Transverse colon (tissue), 4 donors: ENCODE data around the gene FAM13C. TPM values are rescaled to one million over a fixed set of nuclear protein-coding genes. Genes with fewer than 3 reads are reported as not detected.
"Not testable (repeated sequence)": the region's sequence is repeated elsewhere in the genome, so short reads cannot be mapped to it uniquely, and the experiment has no call there.

Experiments
- DNase-seq: peaks from one replicate; pipeline ENCODE4 v3.0.0-alpha.2; 2019
- H3K27ac ChIP-seq, 4 donors: fragments of 200-600 bp; sonication (generic); 2 replicates each; pipeline ENCODE4 v1.5.1; 2016 to 2018; ENCODE audit warnings: inconsistent platforms in 4 of 4
- H3K27me3 ChIP-seq: fragments of 200-600 bp; sonication (generic); 2 replicates; pipeline ENCODE4 v1.5.1; 2017; ENCODE audit warnings: inconsistent platforms
- H3K36me3 ChIP-seq, 4 donors: fragments of 200-600 bp; sonication (generic); 2 replicates each; pipeline ENCODE4 v1.5.1; 2017 to 2019; ENCODE audit warnings: inconsistent platforms in 4 of 4
- H3K4me1 ChIP-seq, 4 donors: fragments of 200-600 bp; sonication (generic); 2 replicates each; pipeline ENCODE4 v1.5.1; 2017 to 2020; ENCODE audit warnings: inconsistent platforms in 4 of 4
- H3K4me3 ChIP-seq, 4 donors: fragments of 200-600 bp; sonication (generic); 1 replicate in 1 of 4; 2 replicates in 3 of 4; pipeline versions ENCODE4 v1.5.1 to v1.6.1; 2017 to 2019; ENCODE audit warnings: inconsistent platforms in 4 of 4
- H3K9me3 ChIP-seq, 2 donors: fragments of 200-600 bp; sonication (generic); 2 replicates each; pipeline ENCODE4 v1.5.1; 2017 to 2019; ENCODE audit warnings: inconsistent platforms in 2 of 2
- CTCF ChIP-seq, 5 experiments: fragments of 200-600 bp in 3 of 5; fragments of 450-650 bp in 2 of 5; sonication (generic) in 3 of 5; IDR thresholded peaks; 1 replicate in 2 of 5; 2 replicates in 3 of 5; pipeline ENCODE4 v1.5.1; 2016 to 2017; ENCODE audit warnings: antibody characterized with exemption in 5 of 5, inconsistent platforms in 3 of 5, mild to moderate bottlenecking in 2 of 5, moderate library complexity in 1 of 5
- EP300 ChIP-seq: sonication (generic); formaldehyde crosslinking; IDR thresholded peaks from one replicate; pipeline ENCODE4 v1.6.1; 2017; ENCODE audit warnings: antibody characterized with exemption, low read depth
- POLR2A ChIP-seq: fragments of 450-650 bp; IDR thresholded peaks from one replicate; pipeline ENCODE4 v1.6.1; 2016; ENCODE audit warnings: antibody characterized with exemption, mild to moderate bottlenecking, moderate library complexity
- POLR2AphosphoS5 ChIP-seq, 3 donors: sonication (generic); formaldehyde crosslinking; IDR thresholded peaks; one replicate each; pipeline ENCODE4 v1.6.1; 2016; ENCODE audit warnings: antibody characterized with exemption in 3 of 3
- WGBS, 2 donors: methylation state at CpG; one replicate each; pipeline ENCODE4 v1.1.5; 2018; ENCODE audit warnings: low coverage in 1 of 2; 5-methylcytosine and 5-hydroxymethylcytosine counted together
- in situ Hi-C, 4 donors: fragments of 200-750 bp; cut with MboI; loops; one replicate each; pipeline versions ENCODE4 v1.15.0 to v1.15.1; 2017; ENCODE audit warnings: low sequenced_read_pairs in 3 of 4, low pct_ligation_motif_present in 1 of 4, low pct_unique_long_range_greater_than_20kb in 1 of 4
- intact Hi-C: fragments of 100-400 bp; cut with DNase I; formaldehyde crosslinking; loops from one replicate; pipeline ENCODE4 v1.15.1; 2023; ENCODE audit warnings: low total_unique reads
- total RNA-seq, 4 donors: library from RNA; depleted of rRNA; stranded (reverse); fragments of >200 nt; gene quantifications; one replicate each; pipeline ENCODE4 v1.1.0, GENCODE V29; 2016

The FAM13C gene
- total RNA-seq, 4 donors from 2014 or later = 5.6 to 9.7 (median 6.1) TPM

- WGBS, 2 donors = 87 to 91% methylated on average over 3 of the region's 3 CpGs
- H3K9me3 ChIP-seq = no peaks in the 10 kb centered on the region
- no peaks in the 10 kb centered on the region for H3K27me3 ChIP-seq
- DNase-seq = no peak
- H3K4me3 ChIP-seq = no peak overlapping the region
- H3K4me1 ChIP-seq = no peaks in the 10 kb centered on the region
- no peaks in the 10 kb centered on the region for H3K36me3 ChIP-seq
- in situ Hi-C loops (loop anchor here (10.0 to 25.0 kb wide), 8 partner anchors 344 to 794 kb away; no protein-coding TSS in a partner anchor), intact Hi-C loops (loop anchor here (10.0 kb wide), 1 partner anchor 382 kb away; no protein-coding TSS in a partner anchor)
- no peak overlapping the region for H3K27ac ChIP-seq
- TF ChIP-seq EP300 (no peak), POLR2A (no peak), POLR2AphosphoS5 (IDR thresholded peaks at IDR 0.05) (no peak), CTCF (IDR thresholded peaks at IDR 0.05) (no peak)
Observed at GRCh38 chr10:59242991-59243390, 119.4 kb downstream of the FAM13C start.

- WGBS, 2 donors = 92% methylated on average over 1 of the region's 1 CpG; no CpG with 5 or more reads in 1 of the 2 donors
- no peak for DNase-seq
- no peak overlapping the region for H3K4me3 ChIP-seq
- no peak for TF ChIP-seq POLR2AphosphoS5 (IDR thresholded peaks at IDR 0.05)
- TF ChIP-seq POLR2A = no peak
- TF ChIP-seq CTCF (IDR thresholded peaks at IDR 0.05) = no peak
- no peak for TF ChIP-seq EP300
- H3K27ac ChIP-seq = no peak overlapping the region
- in situ Hi-C loops (loop anchor here (10.0 to 25.0 kb wide), 8 partner anchors 345 to 795 kb away; no protein-coding TSS in a partner anchor), intact Hi-C loops (loop anchor here (10.0 kb wide), 1 partner anchor 383 kb away; no protein-coding TSS in a partner anchor)
- H3K4me1 ChIP-seq = no peaks in the 10 kb centered on the region
- no peaks in the 10 kb centered on the region for H3K9me3 ChIP-seq
- H3K27me3 ChIP-seq = no peaks in the 10 kb centered on the region
- H3K36me3 ChIP-seq = no peaks in the 10 kb centered on the region
Observed at GRCh38 chr10:59242057-59242456, 120.3 kb downstream of the FAM13C start.

- TF ChIP-seq EP300 (no peak), POLR2AphosphoS5 (IDR thresholded peaks at IDR 0.05) (peak in 2 of 3 donors; percentile 77 to 82), CTCF (IDR thresholded peaks at IDR 0.05) (peak; percentile 63 to 83 (median 67))
- H3K27me3 ChIP-seq = no peaks in the 10 kb centered on the region
- no peak overlapping the region for H3K27ac ChIP-seq
- intact Hi-C loops (loop anchor here (10.0 kb wide), 1 partner anchor 384 kb away; no protein-coding TSS in a partner anchor), in situ Hi-C loops (loop anchor here (10.0 to 25.0 kb wide), 8 partner anchors 347 to 797 kb away; no protein-coding TSS in a partner anchor)
- H3K4me1 ChIP-seq = no peaks in the 10 kb centered on the region
- no peak overlapping the region for H3K4me3 ChIP-seq
- WGBS, 2 donors = 18 to 27% methylated on average over 2 of the region's 2 CpGs
- no peaks in the 10 kb centered on the region for H3K36me3 ChIP-seq
- no peaks in the 10 kb centered on the region for H3K9me3 ChIP-seq
- no peak for DNase-seq
Observed at GRCh38 chr10:59240582-59241183, 121.7 kb downstream of the FAM13C start.

- not testable (repeated sequence) for H3K36me3 ChIP-seq, DNase-seq, H3K27ac ChIP-seq, H3K4me1 ChIP-seq, H3K9me3 ChIP-seq, H3K4me3 ChIP-seq, H3K27me3 ChIP-seq
- intact Hi-C loops = loop anchor here (10.0 kb wide), 1 partner anchor 346 kb away; no protein-coding TSS in a partner anchor
- in situ Hi-C loops = loop anchor here (25.0 kb wide), 4 partner anchors 348 to 798 kb away; no protein-coding TSS in a partner anchor
- 38 to 86% methylated on average over 2 of the region's 2 CpGs for WGBS, 2 donors
Observed at GRCh38 chr10:59239108-59239507, 123.2 kb downstream of the FAM13C start.
